ENCODE results near the gene RFNG.
A peak's percentile ranks its signal among the peaks of the same experiment; 100 is the strongest.

RFNG gene

DNA sequence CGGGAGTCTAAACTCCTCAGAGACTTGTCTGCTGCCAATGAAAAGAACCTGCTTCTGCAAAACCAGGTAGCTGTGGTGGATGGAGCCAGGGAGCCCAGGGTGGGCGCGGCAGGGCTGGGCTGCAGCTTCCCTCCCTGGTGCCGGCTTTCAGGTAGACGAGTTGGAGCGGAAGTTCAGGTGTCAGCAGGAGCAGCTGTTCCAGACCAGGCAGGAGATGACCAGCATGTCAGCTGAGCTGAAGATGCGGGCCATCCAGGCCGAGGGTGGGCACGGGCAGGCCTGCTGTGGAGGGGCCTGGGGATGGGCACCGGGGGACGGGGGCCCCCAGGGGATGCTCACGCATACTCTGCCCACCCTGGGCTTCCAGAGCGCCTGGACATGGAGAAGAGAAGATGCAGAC lies 23.4 kb downstream of the RFNG start:
- POLR2A ChIA-PET: no interaction called here
- H3K27ac ChIP-seq (ENCODE audit: insufficient read depth in 1 of 2, low read depth in 1 of 2, low read length in 2 of 2, poor library complexity in 1 of 2, severe bottlenecking in 2 of 2): no peak overlapping the region
- CTCF ChIA-PET: interaction anchor here (1.7 to 3.2 kb wide), 2 partner anchors 9 to 10 kb away, joined by 5 to 11 read pairs; partner anchors contain the start of gene DCXR
- no peaks in the 10 kb centered on the region for H3K9me3 ChIP-seq (ENCODE audit: control extremely low read depth in 1 of 5, control insufficient read depth in 4 of 5, insufficient read depth in 2 of 5, low read depth in 1 of 5, low read length in 4 of 5)
- WGBS (ENCODE audit: insufficient coverage): 98% methylated on average over 11 of the region's 13 CpGs
- no peak for DNase-seq
- peaks cover 0 to 12% (median 4%) of the 10 kb centered on the region in 4 experiments for H3K36me3 ChIP-seq (ENCODE audit: control insufficient read depth in 4 of 4, insufficient read depth in 4 of 4, low read length in 3 of 4)
- H3K4me1 ChIP-seq (ENCODE audit: control extremely low read depth in 1 of 4, control insufficient read depth in 4 of 4, insufficient read depth in 4 of 4, low read length in 3 of 4): peaks cover 0 to 47% (median 34%) of the 10 kb centered on the region in 4 experiments
- no peak overlapping the region for H3K4me3 ChIP-seq (ENCODE audit: control insufficient read depth in 1 of 7, extremely low read depth in 1 of 7, insufficient read depth in 4 of 7, low read depth in 2 of 7, low read length in 6 of 7)
- H3K27me3 ChIP-seq (replicated peaks in 2 of 5; ENCODE audit: control insufficient read depth in 4 of 5, insufficient read depth in 5 of 5, low read length in 4 of 5): no peaks in the 10 kb centered on the region

DNA sequence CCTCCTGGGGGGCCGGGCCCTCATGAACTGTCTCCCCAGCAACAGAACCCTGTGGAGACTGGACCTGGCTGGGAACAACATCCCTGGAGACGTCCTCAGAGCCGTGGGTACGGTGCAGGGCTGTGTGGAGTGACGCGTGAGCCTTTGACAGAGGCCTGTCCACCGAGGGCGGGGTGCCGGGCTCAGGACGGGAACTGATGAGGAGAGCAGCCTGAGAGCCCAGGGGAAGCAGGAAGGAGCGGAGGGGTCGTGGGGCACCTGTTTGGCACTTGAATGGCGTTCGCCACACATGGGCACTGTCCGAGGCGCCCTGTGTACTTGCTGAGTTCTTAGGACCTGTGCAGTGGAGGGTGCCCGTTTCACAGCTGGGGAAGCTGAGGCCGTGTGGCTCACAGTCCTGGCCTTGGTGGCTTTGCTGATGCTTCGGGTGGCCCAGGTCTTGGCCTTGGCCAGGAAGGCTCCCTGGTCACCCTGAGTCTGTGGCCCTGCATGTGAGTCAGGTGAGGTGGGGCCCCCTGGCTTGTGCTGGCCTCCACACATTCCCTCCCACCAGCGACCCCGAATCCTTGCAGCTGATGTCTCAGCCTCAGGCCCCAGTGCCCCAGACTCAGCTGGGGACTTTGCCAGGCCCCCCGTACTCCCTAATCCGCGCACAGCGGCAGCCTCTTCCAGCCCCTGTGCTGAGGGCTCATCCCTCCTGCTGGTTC lies 26.1 kb downstream of the RFNG start:
- Histone ChIP-seq H3K27ac (ENCODE audit: insufficient read depth in 1 of 2, low read depth in 1 of 2, low read length in 2 of 2, poor library complexity in 1 of 2, severe bottlenecking in 2 of 2) (no peak overlapping the region), H3K4me3 (ENCODE audit: control insufficient read depth in 1 of 7, extremely low read depth in 1 of 7, insufficient read depth in 4 of 7, low read depth in 2 of 7, low read length in 6 of 7) (no peak overlapping the region), H3K4me1 (ENCODE audit: control extremely low read depth in 1 of 4, control insufficient read depth in 4 of 4, insufficient read depth in 4 of 4, low read length in 3 of 4) (peaks cover 0 to 46% (median 36%) of the 10 kb centered on the region in 4 experiments), H3K27me3 (replicated peaks in 2 of 5; ENCODE audit: control insufficient read depth in 4 of 5, insufficient read depth in 5 of 5, low read length in 4 of 5) (no peaks in the 10 kb centered on the region), H3K9me3 (ENCODE audit: control extremely low read depth in 1 of 5, control insufficient read depth in 4 of 5, insufficient read depth in 2 of 5, low read depth in 1 of 5, low read length in 4 of 5) (no peaks in the 10 kb centered on the region), H3K36me3 (ENCODE audit: control insufficient read depth in 4 of 4, insufficient read depth in 4 of 4, low read length in 3 of 4) (peaks cover 0 to 12% (median 4%) of the 10 kb centered on the region in 4 experiments)
- WGBS (ENCODE audit: insufficient coverage): 97% methylated on average over 23 of the region's 25 CpGs
- no peak for DNase-seq
- POLR2A ChIA-PET: no interaction called here
- CTCF ChIA-PET: interaction anchor here (1.1 to 1.3 kb wide), 3 partner anchors 9 to 129 kb away, joined by 3 to 4 read pairs (median 3); no protein-coding TSS in a partner anchor

DNA sequence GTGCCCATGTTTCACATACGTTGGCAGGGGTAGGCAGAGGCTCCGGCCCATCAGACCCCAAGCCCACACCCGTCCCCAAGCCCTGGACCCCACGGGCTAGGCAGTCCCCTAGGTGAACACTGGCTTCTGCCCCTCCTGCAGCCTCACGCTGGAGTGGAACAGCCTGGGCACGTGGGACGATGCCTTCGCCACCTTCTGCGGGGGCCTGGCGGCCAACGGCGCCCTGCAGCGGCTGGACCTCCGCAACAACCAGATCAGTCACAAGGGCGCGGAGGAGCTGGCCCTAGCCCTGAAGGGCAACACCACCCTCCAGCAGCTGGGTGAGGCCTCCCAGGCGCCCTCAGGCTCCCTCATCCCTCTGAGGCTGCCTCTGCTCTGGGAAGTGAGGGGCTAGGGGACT lies 26.8 kb downstream of the RFNG start:
- H3K4me1 ChIP-seq (ENCODE audit: control extremely low read depth in 1 of 4, control insufficient read depth in 4 of 4, insufficient read depth in 4 of 4, low read length in 3 of 4): peaks cover 0 to 40% (median 29%) of the 10 kb centered on the region in 4 experiments
- ChIA-PET POLR2A (no interaction called here), CTCF (interaction anchor here (1.2 to 6.8 kb wide), 2 partner anchors 10 to 63 kb away, joined by 3 to 117 read pairs; partner anchors contain the start of gene NOTUM)
- no peak overlapping the region for H3K4me3 ChIP-seq (ENCODE audit: control insufficient read depth in 1 of 7, extremely low read depth in 1 of 7, insufficient read depth in 4 of 7, low read depth in 2 of 7, low read length in 6 of 7)
- 95% methylated on average over 8 of the region's 17 CpGs for WGBS (ENCODE audit: insufficient coverage)
- H3K9me3 ChIP-seq (ENCODE audit: control extremely low read depth in 1 of 5, control insufficient read depth in 4 of 5, insufficient read depth in 2 of 5, low read depth in 1 of 5, low read length in 4 of 5): no peaks in the 10 kb centered on the region
- H3K27me3 ChIP-seq (replicated peaks in 2 of 5; ENCODE audit: control insufficient read depth in 4 of 5, insufficient read depth in 5 of 5, low read length in 4 of 5): no peaks in the 10 kb centered on the region
- peaks cover 0 to 12% (median 4%) of the 10 kb centered on the region in 4 experiments for H3K36me3 ChIP-seq (ENCODE audit: control insufficient read depth in 4 of 4, insufficient read depth in 4 of 4, low read length in 3 of 4)
- H3K27ac ChIP-seq (ENCODE audit: insufficient read depth in 1 of 2, low read depth in 1 of 2, low read length in 2 of 2, poor library complexity in 1 of 2, severe bottlenecking in 2 of 2): no peak overlapping the region
- DNase-seq: no peak

DNA sequence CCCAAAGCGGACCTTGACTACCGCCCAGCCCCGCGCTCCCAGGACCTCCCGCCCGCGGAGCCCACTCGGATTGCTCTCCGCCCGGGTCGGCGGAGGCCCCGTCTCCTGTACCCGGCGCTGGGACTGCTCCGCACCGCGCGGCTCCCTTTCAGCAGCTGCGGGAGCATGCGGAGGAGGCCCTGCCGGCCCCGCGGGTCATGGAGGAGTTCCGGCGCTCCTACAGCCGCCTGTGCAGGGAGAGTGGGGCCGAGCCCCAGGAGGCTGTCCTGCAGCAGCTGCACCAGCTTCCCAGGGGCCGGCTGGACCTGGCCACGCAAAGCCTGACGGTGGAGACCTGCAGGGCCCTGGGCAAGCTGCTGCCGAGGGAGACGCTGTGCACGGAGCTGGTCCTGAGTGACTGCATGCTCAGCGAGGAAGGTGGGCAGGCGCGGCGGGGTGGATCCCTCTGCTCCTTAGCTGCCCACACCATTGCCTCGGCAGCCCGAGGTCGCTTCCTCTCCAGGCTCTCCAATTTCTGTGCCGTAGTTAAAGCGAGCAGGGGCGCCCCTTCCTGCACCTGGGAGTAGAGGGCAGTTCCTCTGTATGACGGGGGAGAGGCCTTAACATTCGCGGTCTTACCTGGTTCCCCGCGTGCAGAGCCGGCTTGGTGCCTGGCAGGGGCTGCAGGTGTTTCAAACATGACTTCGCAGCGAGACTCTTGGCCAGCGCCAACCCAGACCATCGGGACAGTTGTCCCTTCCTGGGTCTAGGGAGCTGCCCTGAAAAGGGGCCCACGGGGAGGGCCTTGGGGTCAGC lies 28.0 kb downstream of the RFNG start:
- H3K4me1 ChIP-seq (ENCODE audit: control extremely low read depth in 1 of 4, control insufficient read depth in 4 of 4, insufficient read depth in 4 of 4, low read length in 3 of 4): peaks cover 0 to 40% (median 29%) of the 10 kb centered on the region in 4 experiments
- CTCF ChIA-PET: interaction anchor here (0.8 to 6.8 kb wide), 5 partner anchors 20 to 95 kb away, joined by 3 to 117 read pairs (median 3); partner anchors contain the start of gene NOTUM
- H3K36me3 ChIP-seq (ENCODE audit: control insufficient read depth in 4 of 4, insufficient read depth in 4 of 4, low read length in 3 of 4): peaks cover 0 to 11% (median 5%) of the 10 kb centered on the region in 4 experiments
- peak overlapping the region; percentile 61 to 80 (median 76) for H3K4me3 ChIP-seq (ENCODE audit: control insufficient read depth in 1 of 7, extremely low read depth in 1 of 7, insufficient read depth in 4 of 7, low read depth in 2 of 7, low read length in 6 of 7)
- peak in 2 of 3 donors; percentile 34 to 37 for DNase-seq
- no peaks in the 10 kb centered on the region for H3K9me3 ChIP-seq (ENCODE audit: control extremely low read depth in 1 of 5, control insufficient read depth in 4 of 5, insufficient read depth in 2 of 5, low read depth in 1 of 5, low read length in 4 of 5)
- WGBS (ENCODE audit: insufficient coverage): 6% methylated on average over 55 of the region's 55 CpGs
- no peaks in the 10 kb centered on the region for H3K27me3 ChIP-seq (replicated peaks in 2 of 5; ENCODE audit: control insufficient read depth in 4 of 5, insufficient read depth in 5 of 5, low read length in 4 of 5)
- H3K27ac ChIP-seq (ENCODE audit: insufficient read depth in 1 of 2, low read depth in 1 of 2, low read length in 2 of 2, poor library complexity in 1 of 2, severe bottlenecking in 2 of 2): peak overlapping the region in 1 of 2 experiments; percentile 14
- POLR2A ChIA-PET: interaction anchor here (0.5 kb wide), 1 partner anchor 93 kb away, joined by 3 read pairs; no protein-coding TSS in a partner anchor

DNA sequence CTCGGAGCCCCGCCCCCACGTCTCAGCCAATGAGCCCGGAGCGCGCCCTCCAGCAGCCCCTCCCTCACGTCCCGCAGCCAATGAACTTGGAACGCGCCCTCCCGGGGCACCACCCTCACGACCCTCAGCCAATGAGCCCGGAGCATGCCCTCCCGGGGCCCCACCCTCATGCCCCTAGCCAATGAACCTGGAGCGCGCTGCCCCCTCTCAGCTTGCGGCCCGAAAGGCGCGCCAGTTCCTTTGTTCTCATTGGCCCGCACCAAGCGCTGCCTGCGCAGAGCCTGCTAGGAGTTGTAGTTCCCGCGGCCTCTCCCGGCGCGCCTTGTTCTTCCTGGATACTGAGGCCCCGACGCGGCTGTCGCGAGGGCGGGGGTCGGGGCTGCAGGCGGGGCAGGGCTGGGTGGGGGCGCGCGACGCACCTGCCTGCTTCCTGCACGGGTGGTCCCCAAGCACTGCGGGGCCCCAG lies 28.6 kb downstream of the RFNG start, which contains the start of gene LRRC45:
Gene LRRC45 (plus strand): TSS at position 325 of the 466 bp plus-strand sequence. CDS start 339 bp downstream, outside the sequence.
- ChIA-PET CTCF (interaction anchor here (1.3 to 6.8 kb wide), 6 partner anchors 14 to 95 kb away, joined by 3 to 117 read pairs (median 12); partner anchors contain the start of gene NOTUM), POLR2A (interaction anchor here (0.5 kb wide), 2 partner anchors 46 to 93 kb away, joined by 3 to 4 read pairs; no protein-coding TSS in a partner anchor)
- peak; percentile 99 to 100 (median 100) for DNase-seq
- Histone ChIP-seq H3K9me3 (ENCODE audit: control extremely low read depth in 1 of 5, control insufficient read depth in 4 of 5, insufficient read depth in 2 of 5, low read depth in 1 of 5, low read length in 4 of 5) (no peaks in the 10 kb centered on the region), H3K27me3 (replicated peaks in 2 of 5; ENCODE audit: control insufficient read depth in 4 of 5, insufficient read depth in 5 of 5, low read length in 4 of 5) (no peaks in the 10 kb centered on the region), H3K27ac (ENCODE audit: insufficient read depth in 1 of 2, low read depth in 1 of 2, low read length in 2 of 2, poor library complexity in 1 of 2, severe bottlenecking in 2 of 2) (peak within 1 kb of the TSS in 1 of 2 experiments; percentile 76), H3K4me3 (ENCODE audit: control insufficient read depth in 1 of 7, extremely low read depth in 1 of 7, insufficient read depth in 4 of 7, low read depth in 2 of 7, low read length in 6 of 7) (peak within 1 kb of the TSS; percentile 64 to 85 (median 80)), H3K36me3 (ENCODE audit: control insufficient read depth in 4 of 4, insufficient read depth in 4 of 4, low read length in 3 of 4) (peaks cover 0 to 14% (median 6%) of the 10 kb centered on the region in 4 experiments), H3K4me1 (ENCODE audit: control extremely low read depth in 1 of 4, control insufficient read depth in 4 of 4, insufficient read depth in 4 of 4, low read length in 3 of 4) (peaks cover 0 to 40% (median 29%) of the 10 kb centered on the region in 4 experiments)
- 0% methylated on average over 42 of the region's 42 CpGs for WGBS (ENCODE audit: insufficient coverage)

DNA sequence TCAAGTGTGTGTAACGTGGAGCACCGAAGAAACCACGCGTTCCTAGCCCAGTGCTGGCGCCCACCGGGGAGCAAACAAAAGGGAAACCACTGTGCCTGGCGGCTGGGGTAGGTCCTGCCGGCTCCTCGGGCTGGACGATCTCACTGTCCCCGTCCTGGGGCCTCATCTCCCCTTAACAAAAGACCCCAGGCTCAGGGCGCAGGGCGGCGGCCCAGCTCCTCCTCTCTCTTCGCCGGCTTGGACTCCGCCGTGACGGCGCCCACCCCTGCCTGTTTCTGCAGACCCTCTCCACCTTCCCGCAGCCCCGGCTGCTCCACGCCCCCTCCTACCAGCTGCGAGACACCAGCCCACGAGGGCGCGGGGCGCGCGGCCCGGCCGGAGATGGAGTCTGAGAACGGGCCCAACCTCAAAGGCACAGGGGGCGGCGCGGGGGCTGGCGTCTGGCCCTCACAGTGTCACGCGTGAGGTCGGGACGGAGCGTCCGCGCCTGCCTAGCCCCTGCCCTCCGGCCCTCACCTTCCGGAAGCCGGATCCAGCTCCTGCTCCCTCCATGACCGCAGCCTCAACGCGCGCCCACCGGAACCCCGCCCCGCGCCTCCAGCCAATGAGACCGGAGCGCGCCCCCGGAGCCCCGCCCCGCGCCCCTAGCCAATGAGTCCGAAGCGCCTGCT lies 29.2 kb downstream of the RFNG start, which contains the start of gene CENPX:
Gene CENPX (minus strand): TSS at position 569 of the 671 bp plus-strand sequence. CDS start 17 bp downstream, at position 552.
- Histone ChIP-seq H3K4me3 (ENCODE audit: control insufficient read depth in 1 of 7, extremely low read depth in 1 of 7, insufficient read depth in 4 of 7, low read depth in 2 of 7, low read length in 6 of 7) (peak within 1 kb of the TSS; percentile 64 to 85 (median 80)), H3K9me3 (ENCODE audit: control extremely low read depth in 1 of 5, control insufficient read depth in 4 of 5, insufficient read depth in 2 of 5, low read depth in 1 of 5, low read length in 4 of 5) (no peaks in the 10 kb centered on the region), H3K27me3 (replicated peaks in 2 of 5; ENCODE audit: control insufficient read depth in 4 of 5, insufficient read depth in 5 of 5, low read length in 4 of 5) (no peaks in the 10 kb centered on the region), H3K27ac (ENCODE audit: insufficient read depth in 1 of 2, low read depth in 1 of 2, low read length in 2 of 2, poor library complexity in 1 of 2, severe bottlenecking in 2 of 2) (peak within 1 kb of the TSS in 1 of 2 experiments; percentile 76), H3K4me1 (ENCODE audit: control extremely low read depth in 1 of 4, control insufficient read depth in 4 of 4, insufficient read depth in 4 of 4, low read length in 3 of 4) (peaks cover 0 to 40% (median 29%) of the 10 kb centered on the region in 4 experiments), H3K36me3 (ENCODE audit: control insufficient read depth in 4 of 4, insufficient read depth in 4 of 4, low read length in 3 of 4) (peaks cover 0 to 19% (median 7%) of the 10 kb centered on the region in 4 experiments)
- CTCF ChIA-PET: interaction anchor here (1.3 to 6.8 kb wide), 9 partner anchors 14 to 94 kb away, joined by 3 to 117 read pairs (median 5); partner anchors contain the start of gene NOTUM
- POLR2A ChIA-PET: interaction anchor here (0.5 to 2.1 kb wide), 3 partner anchors 46 to 354 kb away, joined by 4 to 11 read pairs (median 4); no protein-coding TSS in a partner anchor
- DNase-seq: peak in 1 of 3 donors; percentile 37
- under 1% methylated on average over 56 of the region's 64 CpGs for WGBS (ENCODE audit: insufficient coverage)
